ENCODE data around the gene RWDD2A. TPM values are rescaled to one million over a fixed set of nuclear protein-coding genes. Genes with fewer than 3 reads are reported as not detected.
"Not testable (repeated sequence)": the region's sequence is repeated elsewhere in the genome, so short reads cannot be mapped to it uniquely, and the experiment has no call there.

Gene RWDD2A
- total RNA-seq, 1 experiment from 2014 or later, result 2.4 TPM

- POLR2A ChIA-PET (ENCODE audit: low non-redundant PET), result no interaction called here
- DNase-seq (ENCODE audit: low spot score), result no peak
- Histone ChIP-seq H3K4me3 (ENCODE audit: low read depth, low read length, poor library complexity, severe bottlenecking) (no peak overlapping the region), H3K4me1 (ENCODE audit: insufficient read depth, low read length, poor library complexity, severe bottlenecking) (peaks cover 12% of the 10 kb centered on the region), H3K9me3 (ENCODE audit: low read depth, low read length, poor library complexity, severe bottlenecking) (no peaks in the 10 kb centered on the region), H3K36me3 (ENCODE audit: insufficient read depth, low read length, poor library complexity, severe bottlenecking) (peaks cover 67% of the 10 kb centered on the region), H3K27me3 (replicated peaks; ENCODE audit: insufficient read depth, low read depth, low read length, poor library complexity) (no peaks in the 10 kb centered on the region), H3K27ac (ENCODE audit: low read depth, low read length, poor library complexity, severe bottlenecking) (no peak overlapping the region)
- BruUV-seq (replicated peaks), result no TSS peak
- CTCF ChIA-PET, result no interaction called here
- TF ChIP-seq CTCF (conservative IDR thresholded peaks at IDR 0.05; ENCODE audit: low read depth, low read length) (no peak), EZH2 (IDR thresholded peaks at IDR 0.05; ENCODE audit: borderline replicate concordance, low read depth, low read length, poor library complexity, severe bottlenecking) (no peak)
- intact Hi-C loops (cut with micrococcal nuclease; ENCODE audit: unreplicated experiment), result no loop called here
Observed at GRCh38 chr6:83188501-83188900, 4.7 kb upstream of the RWDD2A start.

DNA sequence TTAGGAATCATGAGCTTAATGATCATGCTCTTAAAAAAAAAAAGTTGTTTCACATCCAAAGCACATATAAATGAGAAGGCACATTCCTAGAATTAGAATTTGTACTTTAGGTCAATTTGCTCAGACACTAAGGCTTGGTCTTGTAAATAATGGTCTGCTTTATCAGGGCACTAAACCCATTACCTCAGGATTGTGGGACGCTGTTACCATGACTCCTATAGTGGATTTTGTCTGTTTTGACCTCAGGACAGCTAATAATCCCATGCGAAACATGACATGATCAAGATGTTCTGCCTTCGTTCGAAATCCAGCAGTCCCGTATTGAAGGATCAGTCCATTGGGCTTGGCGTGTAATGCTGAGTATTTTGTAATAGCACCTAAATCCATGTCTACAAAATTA, 2.5 kb upstream of the RWDD2A start:
- Histone ChIP-seq H3K9me3 (ENCODE audit: low read depth, low read length, poor library complexity, severe bottlenecking) (no peaks in the 10 kb centered on the region), H3K27ac (ENCODE audit: low read depth, low read length, poor library complexity, severe bottlenecking) (no peak overlapping the region), H3K27me3 (replicated peaks; ENCODE audit: insufficient read depth, low read depth, low read length, poor library complexity) (no peaks in the 10 kb centered on the region), H3K4me3 (ENCODE audit: low read depth, low read length, poor library complexity, severe bottlenecking) (no peak overlapping the region), H3K36me3 (ENCODE audit: insufficient read depth, low read length, poor library complexity, severe bottlenecking) (peaks cover 50% of the 10 kb centered on the region), H3K4me1 (ENCODE audit: insufficient read depth, low read length, poor library complexity, severe bottlenecking) (peaks cover 12% of the 10 kb centered on the region)
- ChIA-PET CTCF (no interaction called here), POLR2A (ENCODE audit: low non-redundant PET) (no interaction called here)
- intact Hi-C loops (cut with micrococcal nuclease; ENCODE audit: unreplicated experiment), result no loop called here
- no peak for TF ChIP-seq CTCF (conservative IDR thresholded peaks at IDR 0.05; ENCODE audit: low read depth, low read length)
- DNase-seq (ENCODE audit: low spot score), result no peak
- BruUV-seq (replicated peaks), result no TSS peak

DNA sequence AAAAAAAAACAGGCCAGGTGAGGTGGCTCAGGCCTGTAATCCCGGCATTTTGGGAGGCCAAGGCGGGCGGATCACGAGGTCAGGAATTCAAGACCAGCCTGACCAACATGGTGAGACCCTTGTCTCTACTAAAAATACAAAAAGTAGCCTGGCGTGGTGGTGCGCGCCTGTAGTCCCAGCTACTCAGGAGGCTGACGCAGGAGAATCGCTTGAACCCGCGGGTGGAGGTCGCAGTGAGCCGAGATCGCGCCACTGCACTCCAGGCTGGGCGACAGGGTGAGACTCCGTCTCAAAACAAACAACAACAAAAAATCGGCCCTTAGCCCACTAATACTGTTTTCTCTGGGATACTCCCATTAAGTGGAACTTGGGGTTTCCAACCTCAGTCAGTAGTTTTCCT, 1.2 kb upstream of the RWDD2A start:
- H3K9me3 ChIP-seq (ENCODE audit: low read depth, low read length, poor library complexity, severe bottlenecking); BruUV-seq (replicated peaks); CTCF ChIA-PET; POLR2A ChIA-PET (ENCODE audit: low non-redundant PET); DNase-seq (ENCODE audit: low spot score); H3K27me3 ChIP-seq (replicated peaks; ENCODE audit: insufficient read depth, low read depth, low read length, poor library complexity); intact Hi-C loops (cut with micrococcal nuclease; ENCODE audit: unreplicated experiment): not testable (repeated sequence)
- Histone ChIP-seq H3K4me1 (ENCODE audit: insufficient read depth, low read length, poor library complexity, severe bottlenecking) (peaks cover 12% of the 10 kb centered on the region), H3K4me3 (ENCODE audit: low read depth, low read length, poor library complexity, severe bottlenecking) (peak overlapping the region; percentile 83), H3K27ac (ENCODE audit: low read depth, low read length, poor library complexity, severe bottlenecking) (peak overlapping the region; percentile 76), H3K36me3 (ENCODE audit: insufficient read depth, low read length, poor library complexity, severe bottlenecking) (peaks cover 36% of the 10 kb centered on the region)

DNA sequence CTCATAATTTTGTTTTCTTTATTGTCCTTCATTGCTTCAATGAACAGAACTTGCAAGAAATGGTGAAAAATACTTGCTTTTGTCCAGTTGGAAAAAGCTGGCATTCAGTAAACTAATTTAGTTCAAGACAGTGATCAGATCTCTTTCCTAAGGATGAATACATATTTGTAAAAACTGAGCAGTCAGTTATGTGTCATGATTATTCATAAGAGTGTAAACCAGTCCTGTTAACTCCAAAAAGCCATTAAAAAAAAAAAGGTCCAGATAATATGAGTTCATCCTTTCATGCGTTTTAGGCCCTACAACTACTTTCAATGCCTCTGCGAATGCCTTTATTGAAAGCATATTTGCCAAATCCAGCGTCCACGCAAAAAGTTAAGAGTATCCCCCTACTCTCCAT, 701 bp upstream of the RWDD2A start:
- no peaks in the 10 kb centered on the region for H3K27me3 ChIP-seq (replicated peaks; ENCODE audit: insufficient read depth, low read depth, low read length, poor library complexity)
- peaks cover 12% of the 10 kb centered on the region for H3K4me1 ChIP-seq (ENCODE audit: insufficient read depth, low read length, poor library complexity, severe bottlenecking)
- ChIA-PET CTCF (no interaction called here), POLR2A (ENCODE audit: low non-redundant PET) (no interaction called here)
- TF ChIP-seq CTCF (conservative IDR thresholded peaks at IDR 0.05; ENCODE audit: low read depth, low read length), result no peak
- TF ChIP-seq EZH2 (IDR thresholded peaks at IDR 0.05; ENCODE audit: borderline replicate concordance, low read depth, low read length, poor library complexity, severe bottlenecking), result no peak
- DNase-seq (ENCODE audit: low spot score), result no peak
- H3K27ac ChIP-seq (ENCODE audit: low read depth, low read length, poor library complexity, severe bottlenecking), result peak overlapping the region; percentile 76
- H3K9me3 ChIP-seq (ENCODE audit: low read depth, low read length, poor library complexity, severe bottlenecking), result no peaks in the 10 kb centered on the region
- BruUV-seq (replicated peaks), result no TSS peak
- peaks cover 32% of the 10 kb centered on the region for H3K36me3 ChIP-seq (ENCODE audit: insufficient read depth, low read length, poor library complexity, severe bottlenecking)
- intact Hi-C loops (cut with micrococcal nuclease; ENCODE audit: unreplicated experiment), result no loop called here
- H3K4me3 ChIP-seq (ENCODE audit: low read depth, low read length, poor library complexity, severe bottlenecking), result peak overlapping the region; percentile 83
